ENCODE data around the gene FASTKD1.
"Not testable (repeated sequence)": the region's sequence is repeated elsewhere in the genome, so short reads cannot be mapped to it uniquely, and the experiment has no call there.

Gene FASTKD1, protein sequence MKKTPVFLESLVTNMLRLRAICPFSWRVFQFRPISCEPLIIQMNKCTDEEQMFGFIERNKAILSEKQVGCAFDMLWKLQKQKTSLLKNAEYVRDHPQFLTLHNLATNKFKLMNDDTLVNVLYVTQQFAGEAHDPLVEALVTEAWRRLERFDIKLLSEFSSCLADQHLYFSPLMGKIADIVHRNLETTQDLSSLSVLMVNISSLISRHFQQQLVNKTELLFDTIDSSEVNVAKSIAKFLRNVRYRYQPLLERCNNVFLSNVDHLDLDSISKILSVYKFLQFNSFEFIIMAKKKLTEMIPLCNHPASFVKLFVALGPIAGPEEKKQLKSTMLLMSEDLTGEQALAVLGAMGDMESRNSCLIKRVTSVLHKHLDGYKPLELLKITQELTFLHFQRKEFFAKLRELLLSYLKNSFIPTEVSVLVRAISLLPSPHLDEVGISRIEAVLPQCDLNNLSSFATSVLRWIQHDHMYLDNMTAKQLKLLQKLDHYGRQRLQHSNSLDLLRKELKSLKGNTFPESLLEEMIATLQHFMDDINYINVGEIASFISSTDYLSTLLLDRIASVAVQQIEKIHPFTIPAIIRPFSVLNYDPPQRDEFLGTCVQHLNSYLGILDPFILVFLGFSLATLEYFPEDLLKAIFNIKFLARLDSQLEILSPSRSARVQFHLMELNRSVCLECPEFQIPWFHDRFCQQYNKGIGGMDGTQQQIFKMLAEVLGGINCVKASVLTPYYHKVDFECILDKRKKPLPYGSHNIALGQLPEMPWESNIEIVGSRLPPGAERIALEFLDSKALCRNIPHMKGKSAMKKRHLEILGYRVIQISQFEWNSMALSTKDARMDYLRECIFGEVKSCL

GRCh38 chr2:169573160-169573973, at the start of gene FASTKD1:
FASTKD1 (minus strand) TSS chr2:169573865; CDS start chr2:169572029, 1,836 bp downstream.
- peak; percentile 71 for DNase-seq (ENCODE audit: low read depth)

GRCh38 chr2:169623235-169623634, 49.6 kb upstream of the FASTKD1 start:
- no peak for DNase-seq (ENCODE audit: low read depth)

GRCh38 chr2:169620509-169620908, 46.8 kb upstream of the FASTKD1 start:
- DNase-seq (ENCODE audit: low read depth), result no peak

DNA sequence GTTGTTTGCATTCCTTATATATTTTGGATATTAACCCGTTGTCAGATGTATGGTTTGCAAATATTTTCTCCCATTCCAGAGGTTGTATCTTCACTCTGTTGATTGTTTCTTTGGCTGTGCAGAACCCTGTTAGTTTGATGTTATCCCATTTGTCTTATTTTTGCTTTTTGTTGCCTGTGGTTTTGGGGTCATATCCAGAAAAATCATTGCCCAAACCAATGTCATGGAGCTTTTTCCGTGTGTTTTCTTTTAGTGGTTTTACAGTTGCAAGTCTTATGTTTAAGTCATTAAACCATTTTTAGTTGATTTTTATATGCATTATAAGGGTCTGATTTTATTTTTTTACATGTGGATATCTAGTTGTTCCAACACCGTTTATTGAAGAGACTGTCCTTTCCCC, 46.3 kb upstream of the FASTKD1 start:
- DNase-seq (ENCODE audit: low read depth), result no peak

GRCh38 chr2:169615982-169616381, 42.3 kb upstream of the FASTKD1 start:
- DNase-seq (ENCODE audit: low read depth), result not testable (repeated sequence)

- no peak for DNase-seq (ENCODE audit: low read depth)
Observed at GRCh38 chr2:169613876-169614275, 40.2 kb upstream of the FASTKD1 start.

DNA sequence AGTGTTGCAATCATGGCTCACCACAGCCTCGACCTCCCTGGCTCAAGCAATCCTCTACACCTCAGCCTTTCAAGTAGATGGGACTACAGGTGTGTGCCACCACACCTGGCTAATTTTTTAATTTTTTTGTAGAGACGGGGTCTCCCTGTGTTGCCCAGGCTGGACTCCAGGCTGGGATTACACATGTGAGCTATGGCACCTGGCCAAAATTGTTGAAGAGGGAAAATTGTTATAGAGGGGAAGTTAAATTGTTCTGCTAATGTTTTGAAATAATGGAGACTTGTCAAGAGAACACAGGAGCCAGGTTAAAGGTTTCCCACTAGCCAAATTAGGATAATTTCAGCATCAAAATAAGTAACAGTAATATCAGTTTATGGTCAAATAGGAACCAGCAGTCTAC, 35.6 kb upstream of the FASTKD1 start:
- no peak for DNase-seq (ENCODE audit: low read depth)

DNA sequence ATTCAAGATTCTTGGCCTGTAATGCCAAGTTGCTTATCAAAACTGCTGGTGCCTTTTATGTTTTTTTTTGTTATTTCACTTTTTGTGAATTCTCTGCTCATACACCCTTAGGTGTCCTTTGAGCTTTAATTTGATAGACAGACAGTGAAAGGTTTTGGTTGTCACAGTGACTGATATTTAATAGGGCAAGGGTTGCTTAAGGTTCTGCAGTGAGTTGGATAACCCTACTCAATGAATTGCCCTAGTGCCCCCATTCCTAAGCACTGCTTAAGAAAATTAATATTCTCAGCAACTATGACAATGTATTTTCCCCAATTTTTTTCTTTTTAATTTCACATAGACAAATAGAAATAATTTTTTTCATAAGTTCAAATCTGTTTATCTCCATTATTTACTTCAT, 25.9 kb upstream of the FASTKD1 start:
- DNase-seq (ENCODE audit: low read depth), result no peak

DNA sequence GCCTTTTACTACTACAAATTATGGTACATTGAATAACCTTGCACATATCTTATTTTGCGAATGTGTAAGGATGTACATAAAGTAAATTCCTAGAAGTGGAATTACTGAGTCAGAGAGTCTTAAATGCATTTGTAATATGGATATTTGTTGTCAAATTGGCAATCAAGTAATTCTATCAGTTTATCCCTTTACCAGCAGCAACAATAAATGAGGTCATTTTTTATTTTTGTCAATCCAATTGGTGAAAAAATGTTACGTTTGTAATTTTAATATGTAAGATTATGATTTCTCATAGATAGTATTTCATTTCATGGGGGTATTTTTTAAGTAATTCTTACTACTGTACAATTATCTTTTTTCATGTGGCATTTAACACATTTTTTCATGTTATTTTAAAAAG, 25.3 kb upstream of the FASTKD1 start:
- DNase-seq (ENCODE audit: low read depth), result no peak

GRCh38 chr2:169596546-169596945, 22.9 kb upstream of the FASTKD1 start:
- not testable (repeated sequence) for DNase-seq (ENCODE audit: low read depth)

GRCh38 chr2:169590804-169591203, 17.1 kb upstream of the FASTKD1 start:
- DNase-seq (ENCODE audit: low read depth), result no peak

- DNase-seq (ENCODE audit: low read depth), result no peak
Observed at GRCh38 chr2:169585673-169586072, 12.0 kb upstream of the FASTKD1 start.

DNA sequence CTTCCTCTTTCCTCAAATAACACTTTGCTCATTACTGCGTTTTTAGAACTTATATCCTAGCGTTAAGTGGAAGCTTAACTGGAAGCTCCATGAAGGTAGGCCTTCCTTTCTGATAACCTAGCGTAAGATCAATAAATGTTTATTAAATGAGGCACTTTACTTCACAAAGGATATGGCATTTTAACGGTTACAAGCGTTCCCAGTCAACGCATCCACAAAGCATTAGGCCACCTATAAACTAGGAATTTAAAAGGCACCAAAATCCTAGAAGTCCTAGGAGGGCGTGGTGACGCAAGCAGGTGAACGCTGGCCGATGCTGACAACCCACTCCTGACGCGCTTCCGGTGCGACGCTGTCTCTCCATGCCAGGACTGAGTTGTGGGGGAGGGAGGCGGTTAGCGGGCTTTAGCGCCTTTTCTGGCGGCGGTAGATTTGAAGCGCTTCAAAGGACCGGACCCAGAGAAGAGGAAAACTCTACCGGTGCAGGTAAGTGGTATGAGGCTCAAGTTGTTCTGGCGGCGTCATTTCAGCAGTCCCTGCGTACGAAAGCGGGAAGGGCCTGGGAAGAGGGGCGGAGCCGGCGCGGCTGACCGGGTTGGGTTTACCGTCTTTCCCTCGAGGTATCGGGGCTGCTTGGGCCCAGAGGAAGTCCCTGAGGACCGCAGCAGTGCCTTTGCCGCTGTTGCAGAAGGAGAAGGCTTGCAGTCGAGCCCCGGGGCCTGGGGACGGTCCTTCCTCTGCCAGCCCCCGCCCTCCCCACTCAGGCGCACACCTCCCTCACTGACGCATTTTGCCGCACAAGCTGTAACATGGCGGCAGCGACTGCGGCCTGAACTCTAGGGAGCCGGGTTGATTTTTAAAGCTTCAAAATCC, 10.6 kb upstream of the FASTKD1 start, which contains the start of gene PPIG:
Gene PPIG, plus strand, starts transcription at position 347 of the 873 bp plus-strand sequence. CDS start 19,691 bp downstream, outside the sequence.
- peak; percentile 77 for DNase-seq (ENCODE audit: low read depth)

DNA sequence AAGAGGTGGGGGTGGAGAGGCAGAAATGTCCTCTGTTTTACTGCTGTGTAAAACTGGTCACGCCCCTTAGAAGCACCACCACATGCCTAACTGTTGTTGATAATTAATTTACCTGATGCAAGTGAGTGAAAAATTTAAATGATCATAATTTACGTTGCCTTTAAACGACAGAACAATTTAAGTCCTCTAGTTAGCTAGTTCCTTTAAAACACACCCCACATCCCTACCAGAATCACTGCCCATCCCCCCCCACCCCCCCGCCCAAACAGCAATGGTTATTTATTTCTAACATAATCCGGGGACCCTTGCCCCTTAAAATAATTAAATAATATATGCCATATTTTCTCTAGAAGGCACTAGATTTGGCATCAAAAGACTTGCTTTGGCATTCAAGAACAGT, 9.9 kb upstream of the FASTKD1 start:
- no peak for DNase-seq (ENCODE audit: low read depth)

DNA sequence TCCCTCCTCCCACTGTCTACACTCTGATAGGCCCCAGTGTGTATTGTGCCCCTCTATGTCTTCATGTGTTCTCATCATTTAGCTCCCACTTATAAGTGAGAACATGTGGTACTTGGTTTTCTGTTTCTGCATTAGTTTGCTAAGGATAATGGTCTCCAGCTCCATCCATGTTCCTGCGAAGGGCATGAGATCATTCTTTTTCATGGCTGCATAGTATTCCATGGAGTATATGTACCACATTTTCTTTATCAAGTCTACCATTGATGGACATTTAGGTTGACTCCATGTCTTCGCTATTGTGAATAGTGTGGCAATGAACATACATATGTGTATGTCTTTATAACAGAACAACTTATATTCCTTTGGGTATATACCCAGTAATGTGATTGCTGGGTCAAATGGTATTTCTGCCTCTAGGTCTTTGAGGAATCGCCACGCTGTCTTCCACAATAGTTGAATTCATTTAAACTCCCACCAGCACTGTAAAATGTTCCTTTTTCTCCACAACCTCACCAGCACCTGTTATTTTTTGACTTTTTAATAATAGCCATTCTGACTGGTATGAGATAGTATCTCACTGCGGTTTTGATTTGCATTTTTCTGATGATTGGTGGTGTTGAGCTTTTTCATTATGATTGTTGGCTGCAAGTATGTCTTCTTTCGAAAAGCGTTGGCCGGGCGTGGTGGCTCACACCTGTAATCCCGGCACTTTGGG, 9.0 kb upstream of the FASTKD1 start:
- DNase-seq (ENCODE audit: low read depth), result not testable (repeated sequence)

DNA sequence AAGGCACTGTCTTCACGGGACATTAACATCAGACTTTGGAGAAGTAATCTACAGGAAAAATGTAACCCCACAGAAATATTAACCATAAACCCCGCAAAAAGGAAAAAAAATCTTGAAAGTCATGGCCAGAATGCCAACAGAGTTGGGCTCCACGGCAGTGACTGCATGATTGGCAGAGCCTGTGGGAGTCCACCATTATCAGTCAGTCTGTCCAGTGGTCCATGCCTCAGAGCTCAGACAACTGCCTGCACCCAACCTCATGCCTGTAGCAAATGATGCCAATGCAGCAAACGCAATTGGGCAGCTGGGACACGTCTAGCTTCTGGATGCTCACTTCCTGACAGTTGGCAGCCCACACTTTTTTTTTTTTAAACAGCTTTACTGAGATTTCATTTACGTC, 5.4 kb upstream of the FASTKD1 start:
- DNase-seq (ENCODE audit: low read depth), result no peak

- DNase-seq (ENCODE audit: low read depth), result not testable (repeated sequence)
Observed at GRCh38 chr2:169575264-169575663, 1.6 kb upstream of the FASTKD1 start.

GRCh38 chr2:169574539-169574938, 874 bp upstream of the FASTKD1 start:
- not testable (repeated sequence) for DNase-seq (ENCODE audit: low read depth)

DNA sequence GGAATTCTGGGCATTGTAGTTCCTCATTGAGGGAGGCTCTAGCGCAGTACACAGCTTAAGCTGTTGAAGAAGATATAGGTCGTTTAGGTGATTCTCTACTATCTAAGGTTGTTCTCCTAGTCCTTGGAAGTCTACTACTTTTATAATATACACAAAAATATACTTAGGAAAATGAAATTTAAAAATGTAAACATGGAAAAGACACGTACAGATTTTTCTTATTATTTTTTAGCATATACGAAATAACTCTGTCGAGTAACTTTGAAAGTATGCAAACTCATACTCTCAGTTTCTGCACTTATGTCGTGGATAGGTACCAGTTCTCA, 272 bp upstream of the FASTKD1 start:
- no peak for DNase-seq (ENCODE audit: low read depth)

- no peak for DNase-seq (ENCODE audit: low read depth)
Observed at GRCh38 chr2:169572821-169573159, 875 bp downstream of the FASTKD1 start.

GRCh38 chr2:169572189-169572588, 1.5 kb downstream of the FASTKD1 start:
- no peak for DNase-seq (ENCODE audit: low read depth)
